Parathyroid adenoma (tissue), 2 donors: Measurements from ENCODE around the gene ABTB1.

ENCODE experiments used
- H2AFZ ChIP-seq: fragments of 300-600 bp; sonication (generic); one replicate; pipeline ENCODE4 v1.7.0; 2017; ENCODE audit warnings: antibody characterized with exemption, mild to moderate bottlenecking
- H3K27ac ChIP-seq: fragments of 300-600 bp; sonication (generic); one replicate; pipeline ENCODE4 v1.7.0; 2017
- H3K27me3 ChIP-seq: fragments of 300-600 bp; sonication (generic); one replicate; pipeline ENCODE4 v1.7.0; 2017; ENCODE audit warnings: low read length; ENCODE audit not compliant: control insufficient read depth, insufficient read depth
- H3K36me3 ChIP-seq: fragments of 300-600 bp; sonication (generic); one replicate; pipeline ENCODE4 v1.7.0; 2017; ENCODE audit warnings: low read length; ENCODE audit not compliant: control insufficient read depth, insufficient read depth
- H3K4me1 ChIP-seq: fragments of 300-600 bp; sonication (generic); one replicate; pipeline ENCODE4 v1.7.0; 2017; ENCODE audit warnings: control low read depth
- H3K4me2 ChIP-seq: fragments of 300-600 bp; sonication (generic); one replicate; pipeline ENCODE4 v1.7.0; 2017; ENCODE audit warnings: low read length
- H3K4me3 ChIP-seq: fragments of 300-600 bp; sonication (generic); one replicate; pipeline ENCODE4 v1.7.0; 2017; ENCODE audit warnings: low read depth, low read length
- H3K79me2 ChIP-seq: fragments of 300-600 bp; sonication (generic); one replicate; pipeline ENCODE4 v1.7.0; 2017; ENCODE audit warnings: control low read depth
- H3K9ac ChIP-seq: fragments of 300-600 bp; sonication (generic); one replicate; pipeline ENCODE4 v1.7.0; 2017; ENCODE audit warnings: mild to moderate bottlenecking
- H3K9me3 ChIP-seq: fragments of 300-600 bp; sonication (generic); one replicate; pipeline ENCODE4 v1.7.0; 2017; ENCODE audit warnings: low read length; ENCODE audit not compliant: control insufficient read depth
- CTCF ChIP-seq: fragments of 300-600 bp; sonication (generic); IDR thresholded peaks from one replicate; pipeline ENCODE4 v1.7.0; 2017; ENCODE audit warnings: antibody characterized with exemption, mild to moderate bottlenecking
- donor health status: primary hyperparathyroidism.

ABTB1 gene

GRCh38 chr3:127729556-127730056 lies 56.9 kb downstream of the ABTB1 start:
- H3K4me3 ChIP-seq = no peak overlapping the region
- no peaks in the 10 kb centered on the region for H3K27me3 ChIP-seq
- no peak for TF ChIP-seq CTCF
- no peaks in the 10 kb centered on the region for H3K79me2 ChIP-seq
- no peaks in the 10 kb centered on the region for H3K36me3 ChIP-seq
- H3K4me2 ChIP-seq = no peak overlapping the region
- no peaks in the 10 kb centered on the region for H3K9me3 ChIP-seq
- H3K9ac ChIP-seq = no peak overlapping the region
- no peak overlapping the region for H2AFZ ChIP-seq
- no peaks in the 10 kb centered on the region for H3K4me1 ChIP-seq
- H3K27ac ChIP-seq = no peak overlapping the region

GRCh38 chr3:127730171-127730570 lies 57.4 kb downstream of the ABTB1 start:
- H3K4me3 ChIP-seq = no peak overlapping the region
- peaks cover 2% of the 10 kb centered on the region for H3K4me1 ChIP-seq
- no peak overlapping the region for H3K9ac ChIP-seq
- no peak overlapping the region for H3K27ac ChIP-seq
- H3K9me3 ChIP-seq = no peaks in the 10 kb centered on the region
- H3K36me3 ChIP-seq = no peaks in the 10 kb centered on the region
- no peak for TF ChIP-seq CTCF
- H3K4me2 ChIP-seq = no peak overlapping the region
- no peaks in the 10 kb centered on the region for H3K27me3 ChIP-seq
- H2AFZ ChIP-seq = no peak overlapping the region
- H3K79me2 ChIP-seq = no peaks in the 10 kb centered on the region
